NCI-H1105 treated with DMSO at 0.1 percent for 48 hours (cell line): ENCODE data around the gene PCBD1.

ENCODE experiments used
- DNase-seq: peaks from one replicate; lab custom pipeline; 2025; lab: John Stamatoyannopoulos, UW

The PCBD1 gene

DNA sequence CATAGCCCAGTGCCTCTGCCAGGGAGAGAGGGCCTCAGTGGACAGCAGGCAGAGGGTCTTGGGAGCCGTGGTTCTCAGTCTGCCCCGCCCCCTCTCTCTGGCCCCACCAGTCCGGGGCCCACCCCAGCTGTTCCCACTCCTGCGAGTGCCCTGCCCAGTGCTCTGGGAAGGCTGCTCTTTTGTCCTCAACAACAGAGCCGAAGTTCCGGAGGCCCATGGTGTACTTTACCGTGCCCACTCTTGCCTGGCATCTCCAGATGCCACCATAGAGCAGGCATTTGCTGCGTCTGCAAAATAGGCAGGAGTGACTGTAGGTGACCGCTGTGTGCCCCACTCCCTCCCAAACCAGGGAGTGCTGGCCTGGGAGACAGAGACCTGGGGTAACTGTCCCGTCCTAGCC, 29.3 kb upstream of the PCBD1 start:
- no peak for DNase-seq

DNA sequence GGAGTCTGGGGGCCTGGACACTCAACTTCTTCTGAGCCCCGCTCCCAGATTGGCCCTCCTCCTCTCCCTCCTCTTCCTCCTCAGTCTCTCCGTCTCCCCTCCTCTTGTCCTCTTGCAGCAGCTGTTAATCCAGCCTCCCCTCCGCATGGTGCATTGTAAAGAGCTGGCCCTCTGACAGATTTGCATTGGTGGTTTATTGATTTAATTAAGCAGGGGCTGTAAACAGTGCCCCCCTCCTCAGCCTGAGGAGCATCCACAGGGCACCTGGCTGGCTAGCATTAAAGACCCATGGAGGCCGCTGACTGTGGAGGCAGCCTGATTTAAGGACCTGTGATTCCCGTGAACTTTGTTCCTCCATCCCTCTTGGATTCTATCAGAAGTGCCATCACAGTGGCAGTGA, 28.9 kb upstream of the PCBD1 start:
- no peak for DNase-seq

- no peak for DNase-seq
Observed at GRCh38 chr10:70916241-70916640, 27.9 kb upstream of the PCBD1 start.

GRCh38 chr10:70915806-70916205, 27.4 kb upstream of the PCBD1 start:
- no peak for DNase-seq

DNA sequence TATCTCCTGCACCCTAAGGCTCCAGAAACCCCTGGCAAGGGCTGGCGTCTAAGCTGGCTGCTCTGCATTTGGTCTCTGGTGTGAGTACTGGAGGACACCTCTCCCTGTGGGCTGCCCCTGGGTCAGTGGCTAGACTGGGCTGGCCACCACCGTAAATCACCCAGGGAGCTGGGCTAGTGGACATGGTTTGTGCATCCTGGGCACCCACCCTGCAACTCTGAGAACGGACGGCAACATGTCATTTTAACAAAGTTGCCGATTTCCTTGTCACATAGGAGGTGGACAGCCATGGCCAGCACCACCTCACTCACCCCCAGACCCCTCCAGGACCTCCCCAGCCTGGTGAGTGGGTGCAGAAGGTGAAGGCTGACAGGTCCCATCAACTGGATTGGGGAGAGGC, 26.8 kb upstream of the PCBD1 start:
- DNase-seq: no peak

- no peak for DNase-seq
Observed at GRCh38 chr10:70914316-70914864, 26.0 kb upstream of the PCBD1 start.

GRCh38 chr10:70913893-70914240, 25.5 kb upstream of the PCBD1 start:
- DNase-seq: no peak

GRCh38 chr10:70913191-70913892, 25.0 kb upstream of the PCBD1 start:
- no peak for DNase-seq

DNA sequence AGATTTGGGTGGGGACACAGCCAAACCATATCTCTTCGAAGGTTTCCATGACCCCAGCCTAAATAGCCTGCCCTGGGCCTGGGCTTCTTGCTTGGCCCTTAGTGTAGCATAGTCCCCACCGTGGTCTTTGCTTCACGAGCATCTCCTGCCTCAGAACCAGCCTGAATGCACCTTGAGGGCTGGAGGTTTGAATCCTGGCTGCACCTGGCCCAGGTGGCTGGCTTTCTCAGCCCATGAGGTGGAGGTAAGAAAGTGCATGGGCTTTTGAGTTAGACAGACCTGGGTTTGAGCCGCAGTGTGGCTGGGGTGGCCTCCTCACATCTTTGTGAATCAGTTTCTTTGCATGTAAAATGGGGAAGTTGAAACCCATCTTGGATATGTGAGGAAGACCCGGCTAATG, 24.2 kb upstream of the PCBD1 start:
- no peak for DNase-seq

- DNase-seq: no peak
Observed at GRCh38 chr10:70911386-70911785, 23.0 kb upstream of the PCBD1 start.

DNA sequence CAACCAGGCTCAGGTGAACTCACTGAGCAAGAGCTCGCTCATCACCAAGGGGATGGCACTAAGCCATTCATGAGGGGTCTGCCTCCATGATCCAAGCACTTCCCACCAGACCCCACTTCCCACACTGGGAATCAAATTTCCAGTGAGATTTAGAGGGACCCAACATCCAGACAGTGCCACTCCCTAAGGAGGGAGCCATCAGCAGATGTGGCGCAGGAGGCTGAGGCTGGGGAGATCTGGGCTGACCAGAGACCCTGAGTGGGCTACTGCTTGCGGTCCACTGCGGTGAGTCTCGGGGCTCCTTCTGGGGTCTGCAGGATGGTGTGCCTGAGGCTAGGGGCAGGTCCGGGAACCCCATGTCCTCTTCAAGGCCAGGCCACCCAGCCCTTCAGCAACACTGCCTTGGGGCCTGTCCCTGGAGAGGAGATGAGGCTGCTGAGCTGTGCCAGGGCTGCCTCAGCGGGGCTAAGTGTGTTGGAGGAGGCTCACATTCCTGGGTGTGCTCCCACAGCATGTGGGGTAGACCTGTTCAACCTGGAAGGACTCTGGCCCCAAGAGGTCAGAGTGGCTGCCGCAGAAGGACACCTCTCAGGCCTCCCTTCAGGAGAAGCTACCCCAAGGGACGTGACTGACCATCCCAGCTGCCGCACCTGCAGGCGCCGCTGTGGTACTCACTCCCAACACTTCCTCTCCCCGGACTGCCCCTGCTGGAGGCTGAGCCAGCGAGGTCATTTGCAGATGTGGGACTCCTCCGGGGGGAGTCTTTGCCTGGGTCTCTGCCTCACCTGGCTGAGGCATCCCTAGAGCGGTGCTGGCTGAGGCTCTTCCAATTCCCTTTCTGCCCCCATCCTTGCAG, 22.3 kb upstream of the PCBD1 start:
- DNase-seq: no peak

DNA sequence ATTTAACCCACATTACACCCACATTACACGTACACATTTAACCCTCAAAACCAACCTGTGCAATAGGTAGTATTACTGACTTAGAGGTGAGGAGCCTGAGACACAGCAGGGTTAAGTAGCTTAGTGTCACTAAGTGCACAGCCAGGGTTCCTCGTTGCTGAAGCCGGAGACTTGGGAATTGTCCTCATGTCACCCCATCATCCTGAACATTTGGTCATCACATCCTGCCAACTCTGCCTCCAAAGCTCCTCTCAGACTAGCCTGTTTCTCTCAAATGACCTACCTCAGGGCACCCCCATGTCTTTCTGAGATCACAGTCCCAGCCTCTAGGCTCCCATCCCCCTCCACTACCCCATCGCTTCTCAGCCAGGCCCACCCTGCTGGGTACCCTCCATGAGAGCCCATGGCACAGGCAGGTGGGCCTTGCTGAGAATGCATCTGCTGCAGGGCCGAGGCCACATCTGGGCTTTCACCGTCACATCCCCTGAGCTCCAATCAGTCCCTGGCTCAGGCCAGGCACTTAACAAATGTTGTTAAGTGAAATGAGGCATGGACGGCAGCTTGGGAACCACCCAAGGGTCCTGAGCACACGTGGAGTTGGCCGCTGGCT, 21.1 kb upstream of the PCBD1 start:
- DNase-seq: no peak

GRCh38 chr10:70908406-70909296, 20.3 kb upstream of the PCBD1 start:
- DNase-seq: no peak

DNA sequence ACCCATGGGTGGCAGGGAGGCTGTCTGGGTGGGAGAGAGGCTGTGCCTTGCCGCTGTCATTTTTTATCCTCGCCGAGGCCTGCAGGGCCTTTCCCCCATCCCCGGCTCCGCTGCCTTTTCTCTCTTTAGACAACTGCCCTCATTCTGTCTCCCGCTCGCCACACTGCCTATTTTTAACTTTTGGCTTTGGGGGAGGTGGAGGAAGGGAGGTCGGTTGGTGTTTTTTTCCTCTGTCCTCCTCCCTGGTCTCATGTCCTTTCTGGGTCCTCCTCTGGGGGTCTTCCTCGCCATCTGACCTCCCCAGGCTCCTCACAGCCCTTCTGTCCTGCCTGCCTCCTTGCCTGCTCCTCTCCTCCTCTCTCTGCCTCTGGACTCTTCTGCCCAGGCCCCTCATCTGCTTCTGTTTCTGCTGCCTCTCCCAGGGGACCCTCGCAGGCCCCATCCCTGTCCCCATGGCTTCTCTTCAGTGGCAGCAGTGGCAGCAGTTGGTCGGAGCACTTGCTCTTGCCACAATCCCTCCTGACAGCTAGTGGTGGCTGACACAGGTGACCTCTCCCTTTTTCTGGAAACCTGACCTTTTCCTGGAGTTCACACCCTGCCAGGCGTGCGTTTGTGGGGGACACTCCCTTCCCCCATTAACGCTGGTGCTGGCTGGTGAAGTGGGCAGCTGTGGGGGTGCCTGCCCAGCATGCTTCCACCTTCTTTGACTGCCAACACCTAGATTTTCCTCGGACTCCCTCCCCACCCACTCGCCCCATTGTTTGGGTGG, 19.5 kb upstream of the PCBD1 start:
- no peak for DNase-seq

GRCh38 chr10:70906953-70907636, 18.7 kb upstream of the PCBD1 start:
- DNase-seq: no peak

GRCh38 chr10:70906031-70906783, 17.8 kb upstream of the PCBD1 start:
- no peak for DNase-seq

- no peak for DNase-seq
Observed at GRCh38 chr10:70905071-70906021, 17.0 kb upstream of the PCBD1 start.

GRCh38 chr10:70903262-70903921, 15.0 kb upstream of the PCBD1 start:
- DNase-seq: peak; percentile 30
